ENCODE results near the gene CHST10.
A peak's percentile ranks its signal among the peaks of the same experiment; 100 is the strongest.

CHST10 gene

GRCh38 chr2:100394111-100394641, 23.3 kb downstream of the CHST10 start:
- Histone ChIP-seq H3K9me3 (no peaks in the 10 kb centered on the region), H3K4me1 (no peaks in the 10 kb centered on the region), H3K36me3 (no peaks in the 10 kb centered on the region), H3K27me3 (no peaks in the 10 kb centered on the region), H3K4me3 (ENCODE audit: low read depth, low read length) (no peak overlapping the region)
- no peak for TF ChIP-seq CTCF (IDR thresholded peaks at IDR 0.05; ENCODE audit: low read depth, low read length)
- peak; percentile 67 for DNase-seq

- Histone ChIP-seq H3K36me3 (no peaks in the 10 kb centered on the region), H3K4me1 (no peaks in the 10 kb centered on the region), H3K27me3 (no peaks in the 10 kb centered on the region), H3K9me3 (no peaks in the 10 kb centered on the region), H3K4me3 (ENCODE audit: low read depth, low read length) (no peak overlapping the region)
- DNase-seq, result no peak
- no peak for TF ChIP-seq CTCF (IDR thresholded peaks at IDR 0.05; ENCODE audit: low read depth, low read length)
Measured at GRCh38 chr2:100393362-100393761, 24.1 kb downstream of the CHST10 start.

GRCh38 chr2:100392715-100393114, 24.8 kb downstream of the CHST10 start:
- H3K36me3 ChIP-seq, result no peaks in the 10 kb centered on the region

GRCh38 chr2:100391735-100392515, 25.5 kb downstream of the CHST10 start:
- no peak for TF ChIP-seq CTCF (IDR thresholded peaks at IDR 0.05; ENCODE audit: low read depth, low read length)
- Histone ChIP-seq H3K9me3 (no peaks in the 10 kb centered on the region), H3K4me1 (no peaks in the 10 kb centered on the region), H3K27me3 (no peaks in the 10 kb centered on the region), H3K4me3 (ENCODE audit: low read depth, low read length) (no peak overlapping the region), H3K36me3 (no peaks in the 10 kb centered on the region)
- DNase-seq, result no peak

More at GRCh38 chr2:100392715-100393114, 24.8 kb downstream of the CHST10 start:
- TF ChIP-seq CTCF (IDR thresholded peaks at IDR 0.05; ENCODE audit: low read depth, low read length), result no peak
- Histone ChIP-seq H3K27me3 (no peaks in the 10 kb centered on the region), H3K9me3 (no peaks in the 10 kb centered on the region), H3K4me1 (no peaks in the 10 kb centered on the region), H3K4me3 (ENCODE audit: low read depth, low read length) (no peak overlapping the region)
- no peak for DNase-seq

- TF ChIP-seq CTCF (IDR thresholded peaks at IDR 0.05; ENCODE audit: low read depth, low read length), result no peak
Measured at GRCh38 chr2:100390001-100390940, 27.2 kb downstream of the CHST10 start.

More at GRCh38 chr2:100390001-100390940, 27.2 kb downstream of the CHST10 start:
- Histone ChIP-seq H3K4me3 (ENCODE audit: low read depth, low read length) (no peak overlapping the region), H3K27me3 (no peaks in the 10 kb centered on the region), H3K36me3 (no peaks in the 10 kb centered on the region), H3K9me3 (no peaks in the 10 kb centered on the region), H3K4me1 (no peaks in the 10 kb centered on the region)
- DNase-seq, result no peak
